PC-3 (cell line): ENCODE measurements around the gene SSNA1. TPM values are rescaled to one million over a fixed set of nuclear protein-coding genes. Genes with fewer than 3 reads are reported as not detected.
A peak's percentile ranks its signal among the peaks of the same experiment; 100 is the strongest.
"Not testable (repeated sequence)": the region's sequence is repeated elsewhere in the genome, so short reads cannot be mapped to it uniquely, and the experiment has no call there.

Experiments used
- ATAC-seq: fragments of 200-7000 bp; cut with Tn5 transposase; 2 replicates; pipeline ENCODE4 v1.9.1; 2020; ENCODE audit warnings: mild to moderate bottlenecking, moderate library complexity
- BruUV-seq: library from RNA; stranded (reverse); fragments of 400-500 nt; replicated peaks from 2 replicates; lab custom pipeline; 2021; lab: Mats Ljungman, UMichigan
- CTCF ChIA-PET: fragments of 300-600 bp; sonication (Branson Sonifier 250); formaldehyde crosslinking; loops from one replicate; lab custom pipeline; 2022; ENCODE audit warnings: antibody characterized with exemption; lab: Charles Lee
- POLR2A ChIA-PET: fragments of 300-600 bp; sonication (Branson Sonifier 250); formaldehyde crosslinking; loops from one replicate; lab custom pipeline; 2022; ENCODE audit warnings: antibody characterized with exemption; ENCODE audit not compliant: unreplicated experiment; lab: Charles Lee
- DNase-seq: peaks from one replicate; pipeline ENCODE4 v3.0.0-alpha.2; 2015
- H2AFZ ChIP-seq: fragments of 300-600 bp; sonication (generic); 2 replicates; pipeline ENCODE4 v1.6.0; 2016; ENCODE audit warnings: antibody characterized with exemption, low read length
- H3F3A ChIP-seq: fragments of 300-600 bp; sonication (generic); one replicate; pipeline ENCODE4 v1.6.0; 2017; ENCODE audit warnings: antibody characterized with exemption, low read length, control low read depth, mild to moderate bottlenecking; ENCODE audit not compliant: unreplicated experiment
- H3K27ac ChIP-seq: fragments of 300-600 bp; sonication (generic); 2 replicates; pipeline ENCODE4 v1.5.1; 2016; ENCODE audit warnings: mild to moderate bottlenecking, low read length
- H3K27me3 ChIP-seq: fragments of 300-600 bp; sonication (generic); 2 replicates; pipeline ENCODE4 v1.6.1; 2016; ENCODE audit warnings: low read length, mixed read lengths
- H3K36me3 ChIP-seq: fragments of 300-600 bp; sonication (generic); 2 replicates; pipeline ENCODE4 v1.6.1; 2016; ENCODE audit warnings: low read depth, mixed run types, low read length, mixed read lengths
- H3K4me1 ChIP-seq: fragments of 300-600 bp; sonication (generic); 2 replicates; pipeline ENCODE4 v1.5.1; 2016; ENCODE audit warnings: low read length; ENCODE audit not compliant: insufficient read depth
- H3K4me2 ChIP-seq: fragments of 300-600 bp; sonication (generic); 2 replicates; pipeline ENCODE4 v1.6.0; 2016; ENCODE audit warnings: low read length
- H3K4me3 ChIP-seq: fragments of 300-600 bp; sonication (generic); 2 replicates; pipeline ENCODE4 v1.5.1; 2016; ENCODE audit warnings: mild to moderate bottlenecking, low read length, mixed read lengths
- H3K79me2 ChIP-seq: fragments of 300-600 bp; sonication (generic); 2 replicates; pipeline ENCODE4 v1.6.1; 2017; ENCODE audit warnings: low read length, mixed read lengths
- H3K9ac ChIP-seq: fragments of 300-600 bp; sonication (generic); 2 replicates; pipeline ENCODE4 v1.6.0; 2016; ENCODE audit warnings: mild to moderate bottlenecking, low read length
- H3K9me2 ChIP-seq: fragments of 300-600 bp; sonication (generic); replicated peaks from 2 replicates; pipeline ENCODE4 v1.6.1; 2016; ENCODE audit warnings: mixed run types, low read length, mixed read lengths
- H3K9me3 ChIP-seq: fragments of 300-600 bp; sonication (generic); 2 replicates; pipeline ENCODE4 v1.6.1; 2016; ENCODE audit warnings: low read length, mixed read lengths
- H4K20me1 ChIP-seq: fragments of 300-600 bp; sonication (generic); 2 replicates; pipeline ENCODE4 v1.6.1; 2016; ENCODE audit warnings: low read length, mixed read lengths
- EZH2 ChIP-seq: fragments of 300-600 bp; sonication (generic); IDR thresholded peaks from one replicate; pipeline ENCODE4 v1.6.1; 2017; ENCODE audit warnings: antibody characterized with exemption, mild to moderate bottlenecking, low read length; ENCODE audit not compliant: unreplicated experiment
- EZH2phosphoT487 ChIP-seq: fragments of 300-600 bp; sonication (generic); IDR thresholded peaks from 2 replicates; pipeline ENCODE4 v1.6.1; 2018; ENCODE audit warnings: mild to moderate bottlenecking, antibody characterized with exemption, low read length, borderline replicate concordance
- intact Hi-C: fragments of 100-400 bp; cut with micrococcal nuclease; formaldehyde crosslinking; loops from 2 replicates; pipeline ENCODE4 v1.9.0; 2023
- microRNA-seq: library from miRNA; unstranded; fragments of <30 nt; microRNA quantifications from one replicate; pipeline ENCODE4 v1.1.0, GENCODE V29; 2020; ENCODE audit not compliant: unreplicated experiment
- total RNA-seq: library from RNA; depleted of rRNA; stranded (reverse); fragments of >200 nt; gene quantifications from 2 replicates; pipeline ENCODE4 v1.2.3, GENCODE V29; 2014; rRNA removed
- TF ChIP-seq, protein P1 (sequence below): fragments of 300-600 bp; sonication (generic); conservative IDR thresholded peaks from 2 replicates; pipeline ENCODE4 v1.5.1; 2017; ENCODE audit warnings: antibody characterized with exemption, low read depth, mild to moderate bottlenecking, low read length

The SSNA1 gene
- total RNA-seq, 1 experiment from 2014 or later = 123 TPM

DNA sequence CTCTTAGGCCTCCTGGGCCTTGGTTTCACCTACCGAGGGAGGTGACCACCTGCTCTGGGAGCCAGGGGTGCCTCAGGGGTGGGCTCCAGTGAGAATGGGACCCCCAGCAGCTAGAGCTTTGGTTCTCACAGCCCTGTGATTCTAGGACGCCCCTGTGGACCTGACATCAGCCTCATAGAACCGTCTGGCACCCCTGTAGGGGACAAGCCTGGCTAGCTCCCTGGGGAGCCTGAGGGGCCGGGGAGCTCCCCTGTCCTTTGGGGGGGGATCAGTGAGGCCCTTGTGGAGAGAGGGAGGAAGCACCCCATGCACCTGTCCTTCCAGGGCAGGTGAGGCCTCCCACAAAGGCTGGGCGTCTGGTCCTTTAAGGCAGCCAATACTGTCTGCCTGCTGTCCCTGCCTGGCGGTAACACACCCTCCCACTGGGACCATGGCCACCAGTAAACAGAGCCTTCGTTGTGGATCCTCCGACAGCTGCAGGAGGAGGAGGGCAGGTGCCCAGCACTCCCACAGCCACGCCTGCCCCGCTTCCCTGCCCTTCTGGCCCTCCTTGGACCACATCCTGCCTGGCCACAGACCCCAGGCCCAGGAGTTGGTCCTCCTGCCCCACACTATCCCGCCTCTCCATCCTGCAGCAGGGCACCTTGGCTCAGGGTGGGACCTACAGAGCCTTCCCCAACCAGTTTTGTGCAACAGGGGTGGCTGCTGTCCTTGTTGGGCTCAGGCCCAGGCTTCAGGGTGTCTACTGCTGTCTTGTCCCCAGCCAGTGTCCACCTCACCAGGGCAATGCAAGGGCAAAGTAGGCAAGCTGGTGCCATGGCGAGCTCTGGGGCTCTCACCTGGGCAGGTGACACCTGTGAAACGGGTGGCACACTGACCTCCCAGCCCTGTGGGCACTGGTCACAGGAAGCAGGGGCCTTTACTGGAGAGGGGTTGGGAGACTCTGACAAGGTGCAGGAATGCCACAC is 49.6 kb downstream of the SSNA1 start:
- peak; percentile 46 for DNase-seq
- Histone ChIP-seq H3K9me2 (no peaks in the 10 kb centered on the region), H3K9ac (no peak overlapping the region), H3K27me3 (no peaks in the 10 kb centered on the region), H4K20me1 (peaks cover 15% of the 10 kb centered on the region), H3K4me3 (no peak overlapping the region), H3K9me3 (no peaks in the 10 kb centered on the region), H3K79me2 (peaks cover 40% of the 10 kb centered on the region), H3K4me2 (peak overlapping the region; percentile 95), H3K27ac (0 out of 2 replicates have a peak overlapping the region, but pooled peaks have one; percentile 3), H2AFZ (no peak overlapping the region), H3K4me1 (peaks cover 31% of the 10 kb centered on the region), H3K36me3 (peaks cover 15% of the 10 kb centered on the region), H3F3A (peaks cover 3% of the 10 kb centered on the region)
- BruUV-seq = no TSS peak
- POLR2A ChIA-PET = interaction anchor here (0.6 kb wide), 2 partner anchors 11 to 88 kb away, joined by 3 to 4 read pairs; partner anchors contain the start of gene RNF224
- TF ChIP-seq EZH2phosphoT487 (no peak), EZH2 (no peak)
- TF ChIP-seq, protein P1, sequence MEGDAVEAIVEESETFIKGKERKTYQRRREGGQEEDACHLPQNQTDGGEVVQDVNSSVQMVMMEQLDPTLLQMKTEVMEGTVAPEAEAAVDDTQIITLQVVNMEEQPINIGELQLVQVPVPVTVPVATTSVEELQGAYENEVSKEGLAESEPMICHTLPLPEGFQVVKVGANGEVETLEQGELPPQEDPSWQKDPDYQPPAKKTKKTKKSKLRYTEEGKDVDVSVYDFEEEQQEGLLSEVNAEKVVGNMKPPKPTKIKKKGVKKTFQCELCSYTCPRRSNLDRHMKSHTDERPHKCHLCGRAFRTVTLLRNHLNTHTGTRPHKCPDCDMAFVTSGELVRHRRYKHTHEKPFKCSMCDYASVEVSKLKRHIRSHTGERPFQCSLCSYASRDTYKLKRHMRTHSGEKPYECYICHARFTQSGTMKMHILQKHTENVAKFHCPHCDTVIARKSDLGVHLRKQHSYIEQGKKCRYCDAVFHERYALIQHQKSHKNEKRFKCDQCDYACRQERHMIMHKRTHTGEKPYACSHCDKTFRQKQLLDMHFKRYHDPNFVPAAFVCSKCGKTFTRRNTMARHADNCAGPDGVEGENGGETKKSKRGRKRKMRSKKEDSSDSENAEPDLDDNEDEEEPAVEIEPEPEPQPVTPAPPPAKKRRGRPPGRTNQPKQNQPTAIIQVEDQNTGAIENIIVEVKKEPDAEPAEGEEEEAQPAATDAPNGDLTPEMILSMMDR = no peak
- CTCF ChIA-PET = no interaction called here
- ATAC-seq = peak; percentile 20
- intact Hi-C loops = no loop called here

- H2AFZ ChIP-seq = peak overlapping the region; percentile 78; the same call in 1 of the 2 replicates
- intact Hi-C loops, ATAC-seq: not testable (repeated sequence)
Measured at GRCh38 chr9:137239541-137240200, 51.2 kb downstream of the SSNA1 start.

More at GRCh38 chr9:137239541-137240200, 51.2 kb downstream of the SSNA1 start:
- H3K79me2 ChIP-seq = peaks cover 46% of the 10 kb centered on the region
- not testable (repeated sequence) for H3K9me2 ChIP-seq, DNase-seq, H3K27me3 ChIP-seq, H3F3A ChIP-seq, H3K9me3 ChIP-seq
- peak overlapping the region; percentile 95 for H3K4me2 ChIP-seq
- H3K9ac ChIP-seq = peak overlapping the region; percentile 87
- H4K20me1 ChIP-seq = peaks cover 28% of the 10 kb centered on the region
- POLR2A ChIA-PET = interaction anchor here (0.7 to 1.4 kb wide), 2 partner anchors 13 to 14 kb away, joined by 4 to 10 read pairs; partner anchors contain the start of gene RNF224
- BruUV-seq = TSS peak; percentile 70
- CTCF ChIA-PET = interaction anchor here (1.0 kb wide), 1 partner anchor 110 kb away, joined by 3 read pairs; no protein-coding TSS in a partner anchor
- H3K4me1 ChIP-seq = peaks cover 37% of the 10 kb centered on the region
- H3K27ac ChIP-seq = peak overlapping the region; percentile 89
- H3K36me3 ChIP-seq = peaks cover 17% of the 10 kb centered on the region
- H3K4me3 ChIP-seq = peak overlapping the region; percentile 84

Small RNA genes within 50 kb of the gene (microRNA-seq; reads per million reads assigned to microRNA genes)
- gene MIR3621 = not detected

Other genes with a start within 250 kb of the SSNA1 start
- 138 and 159 TPM in 2 replicates for gene FBXW5, start 243.9 kb upstream of the SSNA1 start, total RNA-seq
- 0.77 TPM in 1 of 2 replicates, not detected in the other for gene C8G, start 243.4 kb upstream of the SSNA1 start, total RNA-seq
- 0.55 TPM in 1 of 2 replicates, not detected in the other for gene LCN12, start 236.4 kb upstream of the SSNA1 start, total RNA-seq
- not detected in 2 replicates for gene PTGDS, start 211.2 kb upstream of the SSNA1 start, total RNA-seq
- not detected in 2 replicates for gene LCNL1, start 205.7 kb upstream of the SSNA1 start, total RNA-seq
- 113 and 137 TPM in 2 replicates for gene PAXX, start 196.3 kb upstream of the SSNA1 start, total RNA-seq
- gene CLIC3, start 192.1 kb upstream of the SSNA1 start, total RNA-seq = 1.4 and 4.3 TPM in 2 replicates
- gene ABCA2, start 160.4 kb upstream of the SSNA1 start, total RNA-seq = 25.9 and 31.5 TPM in 2 replicates
- not detected in 2 replicates for gene FUT7, start 156.6 kb upstream of the SSNA1 start, total RNA-seq
- 25.4 and 33.3 TPM in 2 replicates for gene NPDC1, start 142.5 kb upstream of the SSNA1 start, total RNA-seq
- gene ENTPD2, start 134.6 kb upstream of the SSNA1 start, total RNA-seq = 0.92 and 1.3 TPM in 2 replicates
- gene SAPCD2, start 118.1 kb upstream of the SSNA1 start, total RNA-seq = 98.4 and 134 TPM in 2 replicates
- gene UAP1L1, start 111.2 kb upstream of the SSNA1 start, total RNA-seq = 5.0 and 6.4 TPM in 2 replicates
- gene MAN1B1, start 101.7 kb upstream of the SSNA1 start, total RNA-seq = 65.5 and 71.6 TPM in 2 replicates
- 101 and 103 TPM in 2 replicates for gene DPP7, start 73.9 kb upstream of the SSNA1 start, total RNA-seq
- 0.11 TPM in 1 of 2 replicates, not detected in the other for gene GRIN1, start 49.5 kb upstream of the SSNA1 start, total RNA-seq
- 0.40 and 2.0 TPM in 2 replicates for gene LRRC26, start 18.6 kb upstream of the SSNA1 start, total RNA-seq
- gene TMEM210, start 16.6 kb upstream of the SSNA1 start, total RNA-seq = not detected in 2 replicates
- 21.6 and 30.2 TPM in 2 replicates for gene ANAPC2, start 116 bp upstream of the SSNA1 start, total RNA-seq
- gene TPRN, start 12.1 kb downstream of the SSNA1 start, total RNA-seq = 11.3 and 14.7 TPM in 2 replicates
- 31.3 and 36.4 TPM in 2 replicates for gene TMEM203, start 17.0 kb downstream of the SSNA1 start, total RNA-seq
- gene NDOR1, start 17.0 kb downstream of the SSNA1 start, total RNA-seq = 21.5 and 25.7 TPM in 2 replicates
- 1.7 and 2.8 TPM in 2 replicates for gene RNF208, start 33.6 kb downstream of the SSNA1 start, total RNA-seq
- gene CYSRT1, start 36.5 kb downstream of the SSNA1 start, total RNA-seq = 0.29 and 1.3 TPM in 2 replicates
- gene RNF224, start 38.8 kb downstream of the SSNA1 start, total RNA-seq = 1.2 and 1.7 TPM in 2 replicates
- 1.0 and 1.5 TPM in 2 replicates for gene SLC34A3, start 42.2 kb downstream of the SSNA1 start, total RNA-seq
- 424 and 599 TPM in 2 replicates for gene TUBB4B, start 52.6 kb downstream of the SSNA1 start, total RNA-seq
- not detected in 2 replicates for gene STPG3, start 62.6 kb downstream of the SSNA1 start, total RNA-seq
- 50.7 and 69.5 TPM in 2 replicates for gene NELFB, start 66.7 kb downstream of the SSNA1 start, total RNA-seq
- gene TOR4A, start 89.0 kb downstream of the SSNA1 start, total RNA-seq = 28.9 and 32.7 TPM in 2 replicates
- gene NRARP, start 113.6 kb downstream of the SSNA1 start, total RNA-seq = 35.5 and 36.8 TPM in 2 replicates
- gene EXD3, start 234.5 kb downstream of the SSNA1 start, total RNA-seq = 1.9 and 3.1 TPM in 2 replicates
- gene NOXA1, start 234.7 kb downstream of the SSNA1 start, total RNA-seq = 0.51 and 1.6 TPM in 2 replicates